PC-9 (cell line): Measurements from ENCODE around the gene ELL2.

ENCODE experiments used
- CTCF ChIP-seq: fragments of 200-600 bp; sonication (generic); conservative IDR thresholded peaks from 2 replicates; pipeline ENCODE4 v1.6.1; 2017; ENCODE audit warnings: mixed run types, antibody characterized with exemption, mild to moderate bottlenecking, moderate library complexity
- EZH2 ChIP-seq: fragments of 200-600 bp; sonication (generic); IDR thresholded peaks from 2 replicates; pipeline ENCODE4 v1.8.0; 2017; ENCODE audit warnings: antibody characterized with exemption, low read depth

- no peak for TF ChIP-seq CTCF
- TF ChIP-seq EZH2 = no peak
These were observed 98.8 kb downstream of the ELL2 start for GRCh38 chr5:95862671-95863382.
